ENCODE results near the gene AGMO. TPM values are rescaled to one million over a fixed set of nuclear protein-coding genes. Genes with fewer than 3 reads are reported as not detected.

Gene AGMO
- total RNA-seq, 1 experiment from 2014 or later = not detected

DNA sequence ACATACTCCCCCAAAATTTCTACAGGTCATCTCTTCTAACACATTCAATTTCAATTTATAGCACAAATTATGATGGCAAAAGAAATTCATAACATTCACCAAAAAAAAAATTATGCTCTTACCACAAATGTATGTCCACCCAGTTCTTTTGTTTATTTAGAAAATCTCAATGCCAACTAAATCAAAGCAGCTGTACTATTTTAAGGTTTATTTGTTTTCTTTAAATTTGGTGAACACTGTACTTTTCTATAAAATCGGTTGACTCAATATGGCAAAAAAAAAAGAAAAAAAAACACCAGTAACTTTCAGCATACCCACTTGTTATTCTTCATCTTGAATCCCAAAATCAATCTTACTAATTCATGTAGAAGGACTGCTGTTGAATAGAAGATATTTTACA is 225.7 kb downstream of the AGMO start:
- ATAC-seq = no peak
- POLR2A ChIA-PET = no interaction called here
- no peak overlapping the region for H3K4me3 ChIP-seq (ENCODE audit: low read depth in 2 of 2, low read length in 2 of 2)
- CTCF ChIA-PET = no interaction called here
- BruUV-seq (replicated peaks) = no TSS peak
- no peaks in the 10 kb centered on the region for H3K27me3 ChIP-seq (ENCODE audit: control insufficient read depth, insufficient read depth, low read length)
- intact Hi-C loops (cut with micrococcal nuclease; ENCODE audit: unreplicated experiment) (no loop called here), in situ Hi-C loops (cut with HindIII; ENCODE audit: low pct_unique_long_range_greater_than_20kb, low sequenced_read_pairs) (no loop called here)
- TF ChIP-seq POLR2AphosphoS5 (IDR thresholded peaks at IDR 0.05; ENCODE audit: low read depth, low read length) (no peak), TCF7L2 (IDR thresholded peaks at IDR 0.05; ENCODE audit: low read depth, low read length) (no peak), SIN3A (IDR thresholded peaks at IDR 0.05; ENCODE audit: borderline replicate concordance, insufficient read depth, low read depth, low read length) (no peak)
- TF ChIP-seq, protein P1, sequence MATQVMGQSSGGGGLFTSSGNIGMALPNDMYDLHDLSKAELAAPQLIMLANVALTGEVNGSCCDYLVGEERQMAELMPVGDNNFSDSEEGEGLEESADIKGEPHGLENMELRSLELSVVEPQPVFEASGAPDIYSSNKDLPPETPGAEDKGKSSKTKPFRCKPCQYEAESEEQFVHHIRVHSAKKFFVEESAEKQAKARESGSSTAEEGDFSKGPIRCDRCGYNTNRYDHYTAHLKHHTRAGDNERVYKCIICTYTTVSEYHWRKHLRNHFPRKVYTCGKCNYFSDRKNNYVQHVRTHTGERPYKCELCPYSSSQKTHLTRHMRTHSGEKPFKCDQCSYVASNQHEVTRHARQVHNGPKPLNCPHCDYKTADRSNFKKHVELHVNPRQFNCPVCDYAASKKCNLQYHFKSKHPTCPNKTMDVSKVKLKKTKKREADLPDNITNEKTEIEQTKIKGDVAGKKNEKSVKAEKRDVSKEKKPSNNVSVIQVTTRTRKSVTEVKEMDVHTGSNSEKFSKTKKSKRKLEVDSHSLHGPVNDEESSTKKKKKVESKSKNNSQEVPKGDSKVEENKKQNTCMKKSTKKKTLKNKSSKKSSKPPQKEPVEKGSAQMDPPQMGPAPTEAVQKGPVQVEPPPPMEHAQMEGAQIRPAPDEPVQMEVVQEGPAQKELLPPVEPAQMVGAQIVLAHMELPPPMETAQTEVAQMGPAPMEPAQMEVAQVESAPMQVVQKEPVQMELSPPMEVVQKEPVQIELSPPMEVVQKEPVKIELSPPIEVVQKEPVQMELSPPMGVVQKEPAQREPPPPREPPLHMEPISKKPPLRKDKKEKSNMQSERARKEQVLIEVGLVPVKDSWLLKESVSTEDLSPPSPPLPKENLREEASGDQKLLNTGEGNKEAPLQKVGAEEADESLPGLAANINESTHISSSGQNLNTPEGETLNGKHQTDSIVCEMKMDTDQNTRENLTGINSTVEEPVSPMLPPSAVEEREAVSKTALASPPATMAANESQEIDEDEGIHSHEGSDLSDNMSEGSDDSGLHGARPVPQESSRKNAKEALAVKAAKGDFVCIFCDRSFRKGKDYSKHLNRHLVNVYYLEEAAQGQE (IDR thresholded peaks at IDR 0.05; ENCODE audit: insufficient read depth in 1 of 2, low read depth in 2 of 2, low read length in 1 of 2) = no peak
- TF ChIP-seq, protein P2, sequence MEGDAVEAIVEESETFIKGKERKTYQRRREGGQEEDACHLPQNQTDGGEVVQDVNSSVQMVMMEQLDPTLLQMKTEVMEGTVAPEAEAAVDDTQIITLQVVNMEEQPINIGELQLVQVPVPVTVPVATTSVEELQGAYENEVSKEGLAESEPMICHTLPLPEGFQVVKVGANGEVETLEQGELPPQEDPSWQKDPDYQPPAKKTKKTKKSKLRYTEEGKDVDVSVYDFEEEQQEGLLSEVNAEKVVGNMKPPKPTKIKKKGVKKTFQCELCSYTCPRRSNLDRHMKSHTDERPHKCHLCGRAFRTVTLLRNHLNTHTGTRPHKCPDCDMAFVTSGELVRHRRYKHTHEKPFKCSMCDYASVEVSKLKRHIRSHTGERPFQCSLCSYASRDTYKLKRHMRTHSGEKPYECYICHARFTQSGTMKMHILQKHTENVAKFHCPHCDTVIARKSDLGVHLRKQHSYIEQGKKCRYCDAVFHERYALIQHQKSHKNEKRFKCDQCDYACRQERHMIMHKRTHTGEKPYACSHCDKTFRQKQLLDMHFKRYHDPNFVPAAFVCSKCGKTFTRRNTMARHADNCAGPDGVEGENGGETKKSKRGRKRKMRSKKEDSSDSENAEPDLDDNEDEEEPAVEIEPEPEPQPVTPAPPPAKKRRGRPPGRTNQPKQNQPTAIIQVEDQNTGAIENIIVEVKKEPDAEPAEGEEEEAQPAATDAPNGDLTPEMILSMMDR (IDR thresholded peaks at IDR 0.05) = no peak
- peaks cover 15% of the 10 kb centered on the region for H3K9me3 ChIP-seq (ENCODE audit: control insufficient read depth, insufficient read depth, low read depth, low read length)
- no peak overlapping the region for H3K27ac ChIP-seq (ENCODE audit: low read length)
- no peak for DNase-seq (ENCODE audit: low read depth, low spot score)
- H3K4me1 ChIP-seq (ENCODE audit: control insufficient read depth, insufficient read depth, low read length) = no peaks in the 10 kb centered on the region
- H3K36me3 ChIP-seq (ENCODE audit: control insufficient read depth, insufficient read depth, low read length) = no peaks in the 10 kb centered on the region; the same call in 1 of the 2 replicates

DNA sequence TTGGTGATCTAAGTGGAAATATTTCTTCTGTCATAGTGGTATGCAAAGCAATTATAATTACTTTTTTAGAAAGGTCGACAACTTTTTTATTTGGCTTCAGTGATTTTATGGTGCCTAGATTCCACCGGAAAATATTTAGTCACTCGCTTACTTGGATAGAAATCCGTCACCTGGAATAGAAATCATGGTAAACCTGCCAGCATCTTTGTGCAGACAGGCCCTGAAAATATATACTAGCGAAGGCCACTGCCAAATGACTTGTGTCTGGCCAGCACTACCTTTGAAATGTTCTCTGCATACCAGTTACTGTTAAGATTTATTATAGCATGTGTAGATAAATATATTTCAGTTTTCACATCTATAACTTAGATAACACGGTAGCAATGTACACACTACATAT is 226.4 kb downstream of the AGMO start:
- POLR2A ChIA-PET = no interaction called here
- Histone ChIP-seq H3K9me3 (ENCODE audit: control insufficient read depth, insufficient read depth, low read depth, low read length) (peaks cover 15% of the 10 kb centered on the region), H3K4me1 (ENCODE audit: control insufficient read depth, insufficient read depth, low read length) (no peaks in the 10 kb centered on the region), H3K4me3 (ENCODE audit: low read depth in 2 of 2, low read length in 2 of 2) (no peak overlapping the region), H3K27ac (ENCODE audit: low read length) (no peak overlapping the region), H3K36me3 (ENCODE audit: control insufficient read depth, insufficient read depth, low read length) (no peaks in the 10 kb centered on the region; the same call in 1 of the 2 replicates), H3K27me3 (ENCODE audit: control insufficient read depth, insufficient read depth, low read length) (no peaks in the 10 kb centered on the region)
- ATAC-seq (no peak), DNase-seq (ENCODE audit: low read depth, low spot score) (no peak)
- intact Hi-C loops (cut with micrococcal nuclease; ENCODE audit: unreplicated experiment) = no loop called here
- no peak for TF ChIP-seq POLR2AphosphoS5 (IDR thresholded peaks at IDR 0.05; ENCODE audit: low read depth, low read length)
- TF ChIP-seq SIN3A (IDR thresholded peaks at IDR 0.05; ENCODE audit: borderline replicate concordance, insufficient read depth, low read depth, low read length) = no peak
- TF ChIP-seq, protein P1 (IDR thresholded peaks at IDR 0.05; ENCODE audit: insufficient read depth in 1 of 2, low read depth in 2 of 2, low read length in 1 of 2) = no peak
- no peak for TF ChIP-seq TCF7L2 (IDR thresholded peaks at IDR 0.05; ENCODE audit: low read depth, low read length)
- TF ChIP-seq, protein P2 (IDR thresholded peaks at IDR 0.05) = no peak
- in situ Hi-C loops (cut with HindIII; ENCODE audit: low pct_unique_long_range_greater_than_20kb, low sequenced_read_pairs) = no loop called here
- no TSS peak for BruUV-seq (replicated peaks)
- CTCF ChIA-PET = no interaction called here

All from Panc1 (cell line).